Transverse colon (tissue), 4 donors: Measurements from ENCODE around the gene FERMT3. TPM values are rescaled to one million over a fixed set of nuclear protein-coding genes. Genes with fewer than 3 reads are reported as not detected.
A peak's percentile ranks its signal among the peaks of the same experiment; 100 is the strongest.
"Not testable (repeated sequence)": the region's sequence is repeated elsewhere in the genome, so short reads cannot be mapped to it uniquely, and the experiment has no call there.

Experiments used
- DNase-seq: peaks from one replicate; pipeline ENCODE4 v3.0.0-alpha.2; 2019
- H3K27ac ChIP-seq, 4 donors: fragments of 200-600 bp; sonication (generic); 2 replicates each; pipeline ENCODE4 v1.5.1; 2016 to 2018; ENCODE audit warnings: inconsistent platforms in 4 of 4
- H3K27me3 ChIP-seq: fragments of 200-600 bp; sonication (generic); 2 replicates; pipeline ENCODE4 v1.5.1; 2017; ENCODE audit warnings: inconsistent platforms
- H3K36me3 ChIP-seq, 4 donors: fragments of 200-600 bp; sonication (generic); 2 replicates each; pipeline ENCODE4 v1.5.1; 2017 to 2019; ENCODE audit warnings: inconsistent platforms in 4 of 4
- H3K4me1 ChIP-seq, 4 donors: fragments of 200-600 bp; sonication (generic); 2 replicates each; pipeline ENCODE4 v1.5.1; 2017 to 2020; ENCODE audit warnings: inconsistent platforms in 4 of 4
- H3K4me3 ChIP-seq, 4 donors: fragments of 200-600 bp; sonication (generic); 1 replicate in 1 of 4; 2 replicates in 3 of 4; pipeline versions ENCODE4 v1.5.1 to v1.6.1; 2017 to 2019; ENCODE audit warnings: inconsistent platforms in 4 of 4
- H3K9me3 ChIP-seq, 2 donors: fragments of 200-600 bp; sonication (generic); 2 replicates each; pipeline ENCODE4 v1.5.1; 2017 to 2019; ENCODE audit warnings: inconsistent platforms in 2 of 2
- CTCF ChIP-seq, 5 experiments: fragments of 200-600 bp in 3 of 5; fragments of 450-650 bp in 2 of 5; sonication (generic) in 3 of 5; IDR thresholded peaks; 1 replicate in 2 of 5; 2 replicates in 3 of 5; pipeline ENCODE4 v1.5.1; 2016 to 2017; ENCODE audit warnings: antibody characterized with exemption in 5 of 5, inconsistent platforms in 3 of 5, mild to moderate bottlenecking in 2 of 5, moderate library complexity in 1 of 5
- EP300 ChIP-seq: sonication (generic); formaldehyde crosslinking; IDR thresholded peaks from one replicate; pipeline ENCODE4 v1.6.1; 2017; ENCODE audit warnings: antibody characterized with exemption, low read depth
- POLR2A ChIP-seq: fragments of 450-650 bp; IDR thresholded peaks from one replicate; pipeline ENCODE4 v1.6.1; 2016; ENCODE audit warnings: antibody characterized with exemption, mild to moderate bottlenecking, moderate library complexity
- POLR2AphosphoS5 ChIP-seq, 3 donors: sonication (generic); formaldehyde crosslinking; IDR thresholded peaks; one replicate each; pipeline ENCODE4 v1.6.1; 2016; ENCODE audit warnings: antibody characterized with exemption in 3 of 3
- WGBS, 2 donors: methylation state at CpG; one replicate each; pipeline ENCODE4 v1.1.5; 2018; ENCODE audit warnings: low coverage in 1 of 2; 5-methylcytosine and 5-hydroxymethylcytosine counted together
- in situ Hi-C, 4 donors: fragments of 200-750 bp; cut with MboI; loops; one replicate each; pipeline versions ENCODE4 v1.15.0 to v1.15.1; 2017; ENCODE audit warnings: low sequenced_read_pairs in 3 of 4, low pct_ligation_motif_present in 1 of 4, low pct_unique_long_range_greater_than_20kb in 1 of 4
- intact Hi-C: fragments of 100-400 bp; cut with DNase I; formaldehyde crosslinking; loops from one replicate; pipeline ENCODE4 v1.15.1; 2023; ENCODE audit warnings: low total_unique reads
- total RNA-seq, 4 donors: library from RNA; depleted of rRNA; stranded (reverse); fragments of >200 nt; gene quantifications; one replicate each; pipeline ENCODE4 v1.1.0, GENCODE V29; 2016

Gene FERMT3
- total RNA-seq: 10 to 100 TPM; 14.6 to 63.3 (median 28.6) TPM

DNA sequence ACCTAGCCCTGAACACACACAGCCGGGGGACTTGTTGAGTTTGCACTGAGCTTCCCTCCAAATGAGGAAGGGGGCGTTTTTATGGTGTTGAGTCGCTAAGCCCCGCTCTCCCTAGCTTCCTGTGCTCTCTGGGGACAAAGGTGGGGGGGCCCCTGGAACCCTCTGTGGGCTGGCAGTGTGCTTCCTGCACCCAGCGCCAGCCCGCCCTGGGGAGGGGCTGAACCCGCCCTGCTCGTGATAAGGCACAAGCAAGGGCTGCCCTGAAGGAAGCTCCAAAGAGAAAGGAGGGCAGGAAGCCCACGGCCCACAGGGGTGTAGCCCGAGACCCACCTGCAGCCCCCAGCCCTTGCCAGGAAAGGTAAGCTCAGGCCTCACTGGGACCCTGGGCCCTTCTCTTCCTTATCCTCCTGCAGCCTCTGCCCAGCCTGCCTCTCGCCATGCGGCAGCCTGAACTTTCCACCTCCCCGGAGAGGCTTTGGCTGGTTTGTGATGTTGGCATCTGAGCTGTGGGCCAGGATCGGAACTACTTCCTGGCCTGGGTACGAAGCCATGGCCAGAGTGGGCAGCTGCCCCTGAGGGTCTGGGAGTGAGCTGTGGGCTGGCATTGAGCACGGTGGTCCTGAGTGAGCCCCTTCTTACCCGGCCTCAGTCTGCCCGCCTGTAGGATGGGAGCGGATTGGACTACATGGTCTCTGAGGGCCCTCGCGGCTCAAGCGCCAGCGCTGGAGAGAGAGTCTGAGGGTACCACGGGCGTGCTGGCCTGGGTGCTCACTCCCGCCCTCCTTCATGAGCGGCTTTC lies at the start of gene FERMT3:
TSS of gene FERMT3 (plus strand) at position 265 of the 799 bp plus-strand sequence. CDS start 644 bp downstream, outside the sequence.
- Histone ChIP-seq H3K4me1 (peaks cover 7 to 38% (median 34%) of the 10 kb centered on the region in 4 donors), H3K9me3 (no peaks in the 10 kb centered on the region), H3K4me3 (peak within 1 kb of the TSS in 3 of 4 donors; percentile 12 to 52 (median 34)), H3K27me3 (no peaks in the 10 kb centered on the region), H3K27ac (peak within 1 kb of the TSS; percentile 73 to 85 (median 80)), H3K36me3 (peaks cover 0 to 20% (median 9%) of the 10 kb centered on the region in 4 donors)
- DNase-seq: peak; percentile 90
- intact Hi-C loops: no loop called here
- 43% methylated on average over 23 of the region's 27 CpGs; no CpG with 5 or more reads in 1 of the 2 donors for whole genome bisulfite sequencing, 2 donors
- in situ Hi-C loops: loop anchor here in 1 of 4 donors (10.0 kb wide), 1 partner anchor 88 kb away; the partner anchor contains the start of gene KCNK4
- TF ChIP-seq POLR2A (peak; percentile 52), POLR2AphosphoS5 (IDR thresholded peaks at IDR 0.05) (peak in 2 of 3 donors; percentile 56 to 63), EP300 (no peak), CTCF (IDR thresholded peaks at IDR 0.05) (no peak)

DNA sequence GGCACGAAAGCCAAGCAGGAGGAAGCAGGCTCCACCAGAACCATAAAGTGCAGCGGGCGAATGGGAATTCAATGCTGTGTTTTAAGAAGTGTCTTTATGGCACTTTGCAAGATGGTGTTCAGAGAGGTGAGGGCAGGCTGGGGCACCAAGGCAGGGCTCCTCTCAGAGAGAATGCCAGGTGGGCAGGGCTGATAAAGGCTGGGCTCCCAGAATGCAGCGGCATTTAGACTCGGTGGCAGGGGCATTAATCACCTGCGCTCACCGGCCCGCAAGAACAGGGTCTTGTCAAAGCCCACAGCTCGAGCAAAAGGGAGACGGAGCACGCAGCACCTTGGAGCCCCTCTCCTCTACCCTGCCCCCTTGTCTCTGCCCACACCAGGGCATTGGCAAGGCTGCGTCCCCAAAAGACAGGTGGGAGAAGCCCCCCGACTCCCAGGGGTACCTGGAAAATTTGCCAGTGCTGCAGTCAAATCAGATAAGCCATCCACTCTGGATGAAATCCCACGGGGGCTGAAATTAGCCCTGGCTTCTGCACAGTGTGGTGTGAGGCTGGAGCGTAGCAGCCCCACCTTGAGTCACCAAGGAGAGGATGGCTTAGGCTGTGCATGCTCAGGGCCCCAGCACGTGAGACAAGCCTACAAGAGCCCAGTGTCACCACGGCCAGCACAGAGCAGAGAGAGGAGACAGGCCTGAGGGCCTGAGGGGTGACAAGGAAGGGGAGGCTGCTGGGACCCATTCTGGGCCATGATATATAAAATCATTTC lies 48.7 kb upstream of the FERMT3 start:
- TF ChIP-seq POLR2A: no peak
- no peak for TF ChIP-seq CTCF (IDR thresholded peaks at IDR 0.05)
- TF ChIP-seq POLR2AphosphoS5 (IDR thresholded peaks at IDR 0.05): no peak
- TF ChIP-seq EP300: no peak
- H3K4me3 ChIP-seq: no peak overlapping the region
- no peaks in the 10 kb centered on the region for H3K9me3 ChIP-seq
- 88 to 92% methylated on average over 2 to 17 of the region's 17 CpGs for WGBS, 2 donors
- H3K27ac ChIP-seq: no peak overlapping the region
- H3K36me3 ChIP-seq: no peaks in the 10 kb centered on the region
- in situ Hi-C loops (loop anchor here in 3 of 4 donors (10.0 to 25.0 kb wide), 3 partner anchors 163 to 323 kb away; partner anchors contain the start of gene MARK2 (in 2 of the 3)), intact Hi-C loops (no loop called here)
- DNase-seq: no peak
- no peaks in the 10 kb centered on the region for H3K27me3 ChIP-seq
- peaks cover 0 to 2% (median 0%) of the 10 kb centered on the region in 4 donors for H3K4me1 ChIP-seq

- Histone ChIP-seq H3K4me1 (peaks cover 7 to 15% (median 11%) of the 10 kb centered on the region in 4 donors), H3K27ac (no peak overlapping the region), H3K4me3 (no peak overlapping the region), H3K27me3 (no peaks in the 10 kb centered on the region), H3K9me3 (no peaks in the 10 kb centered on the region), H3K36me3 (no peaks in the 10 kb centered on the region)
- DNase-seq: no peak
- in situ Hi-C loops (loop anchor here in 1 of 4 donors (25.0 kb wide), 1 partner anchor 324 kb away; the partner anchor contains the start of gene MARK2), intact Hi-C loops (no loop called here)
- TF ChIP-seq CTCF (IDR thresholded peaks at IDR 0.05) (no peak), POLR2AphosphoS5 (IDR thresholded peaks at IDR 0.05) (no peak), EP300 (no peak), POLR2A (no peak)
- 95 to 97% methylated on average over 5 to 10 of the region's 10 CpGs for WGBS, 2 donors
These were observed 45.5 kb upstream of the FERMT3 start for GRCh38 chr11:64161037-64161436.

DNA sequence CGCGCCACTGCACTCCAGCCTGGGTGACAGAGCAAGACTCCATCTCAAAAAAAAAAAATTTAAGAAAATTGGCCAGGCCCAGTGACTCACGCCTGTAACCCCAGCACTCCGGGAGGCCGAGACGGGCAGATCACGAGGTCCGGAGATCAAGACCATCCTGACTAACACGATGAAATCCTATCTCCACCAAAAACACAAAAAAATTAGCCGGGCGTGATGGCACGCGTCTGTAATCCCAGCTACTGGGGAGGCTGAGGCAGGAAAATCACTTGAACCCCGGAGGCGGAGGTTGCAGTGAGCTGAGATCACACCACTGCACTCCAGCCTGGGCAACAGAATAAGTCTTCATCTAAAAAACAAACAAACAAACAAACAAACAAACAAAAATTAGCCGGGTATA lies 43.8 kb upstream of the FERMT3 start:
- DNase-seq, H3K27ac ChIP-seq, H3K9me3 ChIP-seq, H3K4me3 ChIP-seq, intact Hi-C loops, H3K36me3 ChIP-seq, H3K27me3 ChIP-seq: not testable (repeated sequence)
- H3K4me1 ChIP-seq: peaks cover 7 to 21% (median 19%) of the 10 kb centered on the region in 4 donors
- 86 to 92% methylated on average over 2 to 16 of the region's 16 CpGs for WGBS, 2 donors
- in situ Hi-C loops: loop anchor here in 1 of 4 donors (25.0 kb wide), 1 partner anchor 325 kb away; the partner anchor contains the start of gene MARK2
